Nephron (organoid): ENCODE results near the gene TPCN1.

Experiments
- H3K27ac Mint-ChIP-seq, 3 experiments: 2 replicates each; pipeline ENCODE4 v1.8.0; 2020; ENCODE audit warnings: mixed read lengths in 3 of 3, mild to moderate bottlenecking in 2 of 3, moderate library complexity in 1 of 3
- H3K27me3 Mint-ChIP-seq: 2 replicates; pipeline ENCODE4 v1.8.0; 2021; ENCODE audit warnings: low read depth, mild to moderate bottlenecking, moderate library complexity, mixed read lengths
- H3K36me3 Mint-ChIP-seq: 2 replicates; pipeline ENCODE4 v1.8.0; 2020; ENCODE audit warnings: low read depth, mixed read lengths
- H3K4me1 Mint-ChIP-seq: 2 replicates; pipeline ENCODE4 v1.8.0; 2020; ENCODE audit warnings: mixed read lengths
- H3K4me3 Mint-ChIP-seq, 3 experiments: 2 replicates each; pipeline ENCODE4 v1.8.0; 2020; ENCODE audit warnings: mild to moderate bottlenecking in 3 of 3, mixed read lengths in 3 of 3, moderate library complexity in 2 of 3
- H3K9me3 Mint-ChIP-seq: 2 replicates; pipeline ENCODE4 v1.8.0; 2020; ENCODE audit warnings: mixed read lengths
- CTCF ChIP-seq, 3 experiments: fragments of 200-600 bp; sonication (generic); IDR thresholded peaks; one replicate each; pipeline ENCODE4 v1.5.0; 2021; ENCODE audit warnings: antibody characterized with exemption in 3 of 3; ENCODE audit not compliant: unreplicated experiment in 3 of 3

Gene TPCN1

GRCh38 chr12:113248051-113248825 is 27.0 kb downstream of the TPCN1 start:
- H3K36me3 Mint-ChIP-seq = peaks cover under 1% of the 10 kb centered on the region
- no peak for TF ChIP-seq CTCF (IDR thresholded peaks at IDR 0.05; ENCODE audit: unreplicated experiment in 3 of 3)
- H3K27me3 Mint-ChIP-seq = peaks cover 13% of the 10 kb centered on the region
- H3K4me1 Mint-ChIP-seq = peaks cover 54% of the 10 kb centered on the region
- peak overlapping the region; percentile 95 to 96 (median 95) for H3K27ac Mint-ChIP-seq
- no peaks in the 10 kb centered on the region for H3K9me3 Mint-ChIP-seq
- H3K4me3 Mint-ChIP-seq = peak overlapping the region in 1 of 3 experiments; percentile 51

- peaks cover 11% of the 10 kb centered on the region for H3K27me3 Mint-ChIP-seq
- no peak for TF ChIP-seq CTCF (IDR thresholded peaks at IDR 0.05; ENCODE audit: unreplicated experiment in 3 of 3)
- peaks cover 2% of the 10 kb centered on the region for H3K9me3 Mint-ChIP-seq
- peaks cover 7% of the 10 kb centered on the region for H3K36me3 Mint-ChIP-seq
- H3K4me1 Mint-ChIP-seq = peaks cover 50% of the 10 kb centered on the region
- H3K27ac Mint-ChIP-seq = peak overlapping the region; percentile 95 to 96 (median 95)
- H3K4me3 Mint-ChIP-seq = no peak overlapping the region
Observed at GRCh38 chr12:113248842-113249435, 27.7 kb downstream of the TPCN1 start.

GRCh38 chr12:113249546-113249945 is 28.3 kb downstream of the TPCN1 start:
- H3K4me3 Mint-ChIP-seq = no peak overlapping the region
- H3K9me3 Mint-ChIP-seq = peaks cover 3% of the 10 kb centered on the region
- H3K36me3 Mint-ChIP-seq = peaks cover 12% of the 10 kb centered on the region
- peaks cover 8% of the 10 kb centered on the region for H3K27me3 Mint-ChIP-seq
- no peak for TF ChIP-seq CTCF (IDR thresholded peaks at IDR 0.05; ENCODE audit: unreplicated experiment in 3 of 3)
- peaks cover 44% of the 10 kb centered on the region for H3K4me1 Mint-ChIP-seq
- peak overlapping the region; percentile 20 to 96 (median 95) for H3K27ac Mint-ChIP-seq

GRCh38 chr12:113250045-113250444 is 28.8 kb downstream of the TPCN1 start:
- no peak overlapping the region for H3K4me3 Mint-ChIP-seq
- H3K27me3 Mint-ChIP-seq = peaks cover 8% of the 10 kb centered on the region
- H3K27ac Mint-ChIP-seq = no peak overlapping the region
- H3K36me3 Mint-ChIP-seq = peaks cover 17% of the 10 kb centered on the region
- TF ChIP-seq CTCF (IDR thresholded peaks at IDR 0.05; ENCODE audit: unreplicated experiment in 3 of 3) = no peak
- peaks cover 6% of the 10 kb centered on the region for H3K9me3 Mint-ChIP-seq
- H3K4me1 Mint-ChIP-seq = peaks cover 39% of the 10 kb centered on the region

- peaks cover 27% of the 10 kb centered on the region for H3K4me1 Mint-ChIP-seq
- H3K36me3 Mint-ChIP-seq = peaks cover 17% of the 10 kb centered on the region
- no peak overlapping the region for H3K4me3 Mint-ChIP-seq
- no peak overlapping the region for H3K27ac Mint-ChIP-seq
- TF ChIP-seq CTCF (IDR thresholded peaks at IDR 0.05; ENCODE audit: unreplicated experiment in 3 of 3) = no peak
- H3K27me3 Mint-ChIP-seq = peaks cover 8% of the 10 kb centered on the region
- peaks cover 6% of the 10 kb centered on the region for H3K9me3 Mint-ChIP-seq
Observed at GRCh38 chr12:113251404-113252070, 30.3 kb downstream of the TPCN1 start.
